22Rv1 (cell line): ENCODE measurements around the gene ARMH1.

ENCODE experiments used
- CTCF ChIP-seq: fragments of 450-650 bp; IDR thresholded peaks from 2 replicates; pipeline ENCODE4 v1.5.1; 2017; ENCODE audit warnings: mild to moderate bottlenecking
- ZFX ChIP-seq: fragments of 450-650 bp; IDR thresholded peaks from 2 replicates; pipeline ENCODE4 v1.6.1; 2017; ENCODE audit warnings: antibody characterized with exemption, borderline replicate concordance

- TF ChIP-seq CTCF: no peak
- TF ChIP-seq ZFX: no peak
Observed at GRCh38 chr1:44694863-44695478, 20.5 kb downstream of the ARMH1 start.
